Measurements from ENCODE around the gene PIP5K1A.

PIP5K1A gene

DNA sequence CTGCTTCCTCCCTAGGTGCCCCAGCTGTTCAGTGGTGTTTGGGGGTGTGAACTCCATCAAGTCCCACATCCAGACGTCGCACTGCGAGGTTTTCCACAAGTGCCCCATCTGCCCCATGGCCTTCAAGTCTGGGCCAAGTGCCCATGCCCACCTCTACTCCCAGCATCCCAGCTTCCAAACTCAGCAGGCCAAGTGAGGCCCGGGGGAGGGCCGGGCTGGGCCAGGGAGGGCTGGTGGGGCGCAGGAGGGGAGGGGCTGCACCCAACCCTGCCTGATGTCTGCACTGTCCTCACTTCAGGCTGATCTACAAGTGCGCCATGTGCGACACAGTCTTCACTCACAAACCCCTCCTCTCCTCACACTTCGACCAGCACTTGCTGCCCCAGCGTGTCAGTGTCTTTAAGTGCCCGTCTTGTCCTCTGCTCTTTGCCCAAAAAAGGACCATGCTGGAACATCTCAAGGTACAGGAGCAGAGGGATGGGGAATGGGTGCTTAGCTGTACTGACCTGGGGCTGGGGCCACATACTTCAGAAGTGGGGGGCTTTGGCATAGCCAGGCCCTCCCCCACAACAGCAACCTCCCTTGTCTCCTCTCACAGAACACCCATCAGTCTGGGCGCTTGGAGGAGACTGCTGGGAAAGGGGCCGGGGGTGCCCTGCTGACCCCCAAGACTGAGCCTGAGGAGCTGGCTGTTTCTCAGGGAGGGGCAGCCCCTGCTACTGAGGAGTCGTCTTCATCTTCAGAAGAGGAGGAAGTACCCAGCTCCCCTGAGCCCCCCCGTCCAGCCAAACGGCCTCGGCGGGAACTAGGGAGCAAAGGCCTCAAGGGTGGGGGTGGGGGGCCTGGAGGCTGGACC is 91.0 kb downstream of the PIP5K1A start:
- Histone ChIP-seq H3K4me1 (ENCODE audit: control insufficient read depth in 1 of 2, insufficient read depth in 1 of 2, low read depth in 1 of 2, low read length in 1 of 2) (peaks cover 5 to 6% of the 10 kb centered on the region in 2 experiments), H3K27ac (peak overlapping the region; percentile 49), H3K4me3 (ENCODE audit: low read depth in 1 of 2, low read length in 1 of 2) (no peak overlapping the region), H3K27me3 (no peaks in the 10 kb centered on the region), H3K9me3 (no peaks in the 10 kb centered on the region), H3K36me3 (peaks cover 93% of the 10 kb centered on the region)
- TF ChIP-seq, protein P1, sequence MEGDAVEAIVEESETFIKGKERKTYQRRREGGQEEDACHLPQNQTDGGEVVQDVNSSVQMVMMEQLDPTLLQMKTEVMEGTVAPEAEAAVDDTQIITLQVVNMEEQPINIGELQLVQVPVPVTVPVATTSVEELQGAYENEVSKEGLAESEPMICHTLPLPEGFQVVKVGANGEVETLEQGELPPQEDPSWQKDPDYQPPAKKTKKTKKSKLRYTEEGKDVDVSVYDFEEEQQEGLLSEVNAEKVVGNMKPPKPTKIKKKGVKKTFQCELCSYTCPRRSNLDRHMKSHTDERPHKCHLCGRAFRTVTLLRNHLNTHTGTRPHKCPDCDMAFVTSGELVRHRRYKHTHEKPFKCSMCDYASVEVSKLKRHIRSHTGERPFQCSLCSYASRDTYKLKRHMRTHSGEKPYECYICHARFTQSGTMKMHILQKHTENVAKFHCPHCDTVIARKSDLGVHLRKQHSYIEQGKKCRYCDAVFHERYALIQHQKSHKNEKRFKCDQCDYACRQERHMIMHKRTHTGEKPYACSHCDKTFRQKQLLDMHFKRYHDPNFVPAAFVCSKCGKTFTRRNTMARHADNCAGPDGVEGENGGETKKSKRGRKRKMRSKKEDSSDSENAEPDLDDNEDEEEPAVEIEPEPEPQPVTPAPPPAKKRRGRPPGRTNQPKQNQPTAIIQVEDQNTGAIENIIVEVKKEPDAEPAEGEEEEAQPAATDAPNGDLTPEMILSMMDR (IDR thresholded peaks at IDR 0.05) = no peak

DNA sequence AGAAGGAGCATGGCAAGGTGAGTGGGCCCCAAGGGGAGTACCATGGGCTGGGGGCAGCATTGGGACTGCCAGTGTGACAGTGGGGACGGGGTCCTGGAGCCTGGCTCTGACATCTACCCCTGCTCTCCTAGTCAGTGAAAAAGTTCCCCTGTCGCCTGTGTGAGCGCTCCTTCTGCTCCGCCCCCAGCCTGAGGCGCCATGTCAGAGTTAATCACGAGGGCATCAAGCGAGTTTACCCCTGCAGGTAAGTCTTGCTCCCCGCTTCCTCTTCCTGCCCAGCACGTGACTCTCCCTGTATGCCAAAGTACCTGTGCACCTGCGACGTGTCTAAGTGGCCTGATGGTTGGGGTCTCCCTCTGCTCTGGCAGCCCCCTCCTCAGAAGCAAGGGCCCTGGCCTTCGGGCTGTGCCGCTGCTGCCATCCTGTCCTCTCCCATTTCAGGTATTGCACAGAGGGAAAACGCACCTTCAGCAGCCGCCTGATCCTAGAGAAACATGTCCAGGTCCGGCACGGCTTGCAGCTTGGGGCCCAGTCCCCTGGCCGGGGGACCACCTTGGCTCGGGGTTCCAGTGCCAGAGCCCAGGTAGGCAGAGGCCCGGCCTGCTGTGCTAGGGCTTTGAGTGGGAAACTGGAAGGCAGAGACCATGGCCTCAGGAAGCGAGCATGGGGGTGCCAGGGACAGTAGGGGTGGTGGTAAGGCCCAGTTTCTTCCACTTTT is 91.8 kb downstream of the PIP5K1A start:
- TF ChIP-seq, protein P1 (IDR thresholded peaks at IDR 0.05) = no peak
- H3K9me3 ChIP-seq = no peaks in the 10 kb centered on the region

DNA sequence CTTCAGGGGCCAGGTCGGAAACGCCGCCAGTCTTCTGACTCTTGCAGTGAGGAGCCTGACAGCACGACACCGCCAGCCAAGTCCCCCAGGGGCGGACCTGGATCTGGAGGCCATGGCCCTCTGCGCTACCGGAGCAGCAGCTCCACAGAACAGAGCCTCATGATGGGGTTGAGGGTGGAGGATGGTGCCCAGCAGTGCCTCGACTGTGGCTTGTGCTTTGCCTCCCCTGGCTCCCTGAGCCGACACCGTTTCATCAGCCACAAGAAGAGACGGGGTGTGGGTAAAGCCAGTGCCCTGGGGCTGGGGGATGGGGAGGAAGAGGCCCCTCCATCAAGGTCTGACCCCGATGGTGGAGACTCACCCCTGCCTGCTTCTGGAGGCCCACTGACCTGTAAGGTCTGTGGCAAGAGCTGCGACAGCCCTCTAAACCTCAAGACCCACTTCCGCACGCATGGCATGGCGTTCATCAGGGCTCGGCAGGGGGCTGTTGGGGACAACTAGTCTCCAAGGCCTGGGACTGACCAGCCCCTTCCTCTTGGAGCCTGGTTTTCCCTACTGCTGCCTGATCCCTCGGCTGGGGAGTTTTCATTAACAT is 92.5 kb downstream of the PIP5K1A start:
- Histone ChIP-seq H3K4me3 (ENCODE audit: low read depth in 1 of 2, low read length in 1 of 2) (no peak overlapping the region), H3K36me3 (peaks cover 100% of the 10 kb centered on the region), H3K27me3 (no peaks in the 10 kb centered on the region), H3K27ac (peak overlapping the region; percentile 49), H3K4me1 (ENCODE audit: control insufficient read depth in 1 of 2, insufficient read depth in 1 of 2, low read depth in 1 of 2, low read length in 1 of 2) (peaks cover 0 to 6% of the 10 kb centered on the region in 2 experiments), H3K9me3 (no peaks in the 10 kb centered on the region)
- TF ChIP-seq, protein P1 (IDR thresholded peaks at IDR 0.05) = no peak

More for the DNA sequence above, 91.8 kb downstream of the PIP5K1A start:
- H3K4me3 ChIP-seq (ENCODE audit: low read depth in 1 of 2, low read length in 1 of 2) = no peak overlapping the region
- H3K4me1 ChIP-seq (ENCODE audit: control insufficient read depth in 1 of 2, insufficient read depth in 1 of 2, low read depth in 1 of 2, low read length in 1 of 2) = peaks cover 0 to 6% of the 10 kb centered on the region in 2 experiments
- peaks cover 97% of the 10 kb centered on the region for H3K36me3 ChIP-seq
- H3K27me3 ChIP-seq = no peaks in the 10 kb centered on the region
- H3K27ac ChIP-seq = peak overlapping the region; percentile 49

DNA sequence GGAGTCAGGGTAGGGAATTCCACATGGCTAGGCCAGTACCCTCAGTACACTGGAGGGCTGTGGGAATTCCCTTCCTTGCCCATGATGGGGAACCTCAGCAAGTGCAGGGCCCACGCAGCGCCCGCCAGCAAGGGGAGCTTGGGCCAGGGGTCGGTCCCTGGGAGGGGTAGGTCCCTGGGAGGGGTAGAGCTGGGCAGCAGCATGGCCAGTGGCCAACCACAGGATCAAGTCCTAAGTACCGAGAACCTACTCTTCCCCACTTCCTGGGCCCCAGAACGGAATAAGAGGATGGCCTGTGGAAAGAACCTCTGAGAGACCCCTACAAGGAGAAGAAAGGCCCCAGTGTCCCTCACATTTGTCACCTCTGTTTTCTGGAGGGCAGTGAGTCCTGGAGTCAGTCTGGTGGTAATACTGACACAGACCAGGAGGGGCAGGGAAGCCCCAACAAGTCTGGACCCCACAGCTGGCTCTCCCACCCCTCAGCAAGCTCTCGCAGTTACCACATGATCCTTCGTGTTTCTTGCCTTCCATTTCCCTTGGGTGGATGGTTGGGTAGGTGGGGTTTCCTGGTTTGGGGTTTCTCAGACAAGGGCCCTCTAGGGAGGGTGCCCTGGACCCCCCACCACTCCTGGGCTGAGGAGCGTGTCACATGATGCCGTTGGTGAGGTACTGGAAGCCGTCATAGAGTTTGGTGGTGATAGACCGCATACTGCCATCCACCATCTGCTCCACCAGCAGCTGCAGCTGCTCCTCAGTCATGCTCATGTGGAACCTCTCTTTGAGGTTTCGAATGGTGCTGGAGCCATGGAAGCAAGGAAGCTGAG is 94.1 kb downstream of the PIP5K1A start:
- H3K4me3 ChIP-seq (ENCODE audit: low read depth in 1 of 2, low read length in 1 of 2) = no peak overlapping the region
- peaks cover 98% of the 10 kb centered on the region for H3K36me3 ChIP-seq
- peaks cover 0 to 6% of the 10 kb centered on the region in 2 experiments for H3K4me1 ChIP-seq (ENCODE audit: control insufficient read depth in 1 of 2, insufficient read depth in 1 of 2, low read depth in 1 of 2, low read length in 1 of 2)
- peak overlapping the region; percentile 49 for H3K27ac ChIP-seq
- H3K9me3 ChIP-seq = no peaks in the 10 kb centered on the region
- H3K27me3 ChIP-seq = no peaks in the 10 kb centered on the region
- TF ChIP-seq, protein P1 (IDR thresholded peaks at IDR 0.05) = no peak

DNA sequence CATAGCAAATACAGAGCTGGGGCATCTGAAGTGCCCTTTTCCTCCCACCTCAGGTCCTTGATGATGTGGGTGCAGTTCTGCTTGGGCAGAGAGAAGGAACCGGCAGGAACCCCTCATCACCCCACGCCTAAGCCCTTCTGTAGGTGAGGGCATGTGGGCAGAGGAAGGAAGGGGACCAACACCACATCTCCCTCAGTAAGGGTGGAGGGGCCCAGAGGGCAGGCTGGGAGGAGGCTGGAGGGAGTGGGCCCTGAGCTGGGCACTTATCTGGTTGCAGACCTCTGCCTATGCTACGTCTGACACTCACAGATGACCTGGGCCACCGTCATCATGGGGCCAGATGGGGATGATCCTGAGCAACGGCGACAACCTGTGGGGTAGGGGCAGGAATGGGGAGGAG is 94.7 kb downstream of the PIP5K1A start:
- TF ChIP-seq, protein P1 (IDR thresholded peaks at IDR 0.05) = no peak
- H3K4me1 ChIP-seq (ENCODE audit: control insufficient read depth in 1 of 2, insufficient read depth in 1 of 2, low read depth in 1 of 2, low read length in 1 of 2) = peaks cover 0 to 6% of the 10 kb centered on the region in 2 experiments
- H3K9me3 ChIP-seq = no peaks in the 10 kb centered on the region
- no peaks in the 10 kb centered on the region for H3K27me3 ChIP-seq
- H3K36me3 ChIP-seq = peaks cover 98% of the 10 kb centered on the region
- peak overlapping the region; percentile 29 for H3K27ac ChIP-seq
- H3K4me3 ChIP-seq (ENCODE audit: low read depth in 1 of 2, low read length in 1 of 2) = no peak overlapping the region

Measured in neutrophil (primary cell).